HepG2 (cell line): Measurements from ENCODE around the gene ARRDC1. TPM values are rescaled to one million over a fixed set of nuclear protein-coding genes. Genes with fewer than 3 reads are reported as not detected.

Source experiments
- CTCF ChIP-seq: sonication (generic); formaldehyde crosslinking; IDR thresholded peaks from 2 replicates; pipeline ENCODE4 v1.5.0; 2020; ENCODE audit warnings: mild to moderate bottlenecking, missing genetic modification reagents, moderate library complexity
- GRHL1 ChIP-seq: sonication (generic); formaldehyde crosslinking; conservative IDR thresholded peaks from 2 replicates; pipeline ENCODE4 v1.8.0; 2022; ENCODE audit warnings: missing genetic modification reagents
- MED13 ChIP-seq: sonication (generic); formaldehyde crosslinking; IDR thresholded peaks from 2 replicates; pipeline ENCODE4 v1.5.0; 2020; ENCODE audit warnings: missing genetic modification reagents
- MZF1 ChIP-seq: sonication (generic); formaldehyde crosslinking; IDR thresholded peaks from 2 replicates; pipeline ENCODE4 v1.8.1; 2023; ENCODE audit warnings: mild to moderate bottlenecking, missing genetic modification reagents, borderline replicate concordance
- NFE2L1 ChIP-seq: sonication (generic); formaldehyde crosslinking; IDR thresholded peaks from 2 replicates; pipeline ENCODE4 v1.4.0; 2020; ENCODE audit warnings: missing genetic modification reagents, mild to moderate bottlenecking, borderline replicate concordance
- PRDM10 ChIP-seq: sonication (generic); formaldehyde crosslinking; IDR thresholded peaks from 2 replicates; pipeline ENCODE4 v1.4.0; 2020; ENCODE audit warnings: low read depth, missing genetic modification reagents
- SIN3A ChIP-seq: IDR thresholded peaks from 2 replicates; pipeline ENCODE4 v1.6.1; 2011; ENCODE audit warnings: low read depth, mild to moderate bottlenecking, control low read depth, low read length, borderline replicate concordance
- ZNF24 ChIP-seq: fragments of 450-650 bp; IDR thresholded peaks from 2 replicates; pipeline ENCODE4 v1.6.1; 2017; ENCODE audit warnings: antibody characterized with exemption, mild to moderate bottlenecking
- ZNF333 ChIP-seq: sonication (generic); formaldehyde crosslinking; IDR thresholded peaks from 2 replicates; pipeline ENCODE4 v1.4.0; 2020; ENCODE audit warnings: mild to moderate bottlenecking, missing genetic modification reagents, borderline replicate concordance
- ZNF484 ChIP-seq: sonication (generic); formaldehyde crosslinking; IDR thresholded peaks from 2 replicates; pipeline ENCODE4 v1.5.1; 2020; ENCODE audit warnings: mild to moderate bottlenecking, low read depth, missing genetic modification reagents, borderline replicate concordance
- ZNF549 ChIP-seq: sonication (generic); formaldehyde crosslinking; IDR thresholded peaks from 2 replicates; pipeline ENCODE4 v1.5.0; 2020; ENCODE audit warnings: missing genetic modification reagents
- ZNF766 ChIP-seq: sonication (generic); formaldehyde crosslinking; IDR thresholded peaks from 2 replicates; pipeline ENCODE4 v1.5.0; 2020; ENCODE audit warnings: missing genetic modification reagents, borderline replicate concordance
- polyA plus RNA-seq, 8 experiments: library from polyadenylated mRNA; depleted of rRNA in 3 of 8; stranded (reverse) in 7 of 8; unstranded in 1 of 8; fragments of >200 nt; fragmentation: Illumina TruSeq in 4 of 8; extraction: Trizol in 4 of 8; gene quantifications; 2 replicates each; pipeline versions ENCODE4 v1.2.1 to v1.2.3, GENCODE V29; 2011 to 2016; ENCODE audit warnings: low read depth in 4 of 8, missing spikeins in 1 of 8, mixed read lengths in 1 of 8; ENCODE audit not compliant: insufficient read depth in 1 of 8
- total RNA-seq, 5 experiments: library from RNA; depleted of rRNA; stranded (reverse); fragments of >200 nt; fragmentation: Illumina TruSeq; extraction: Trizol; gene quantifications; 2 replicates each; pipeline ENCODE4 v1.2.3, GENCODE V29; 2016; ENCODE audit warnings: low read depth in 1 of 5
- TF ChIP-seq, protein P1 (sequence below): IDR thresholded peaks from 2 replicates; pipeline ENCODE4 v1.6.1; 2012; ENCODE audit warnings: inconsistent platforms
- TF ChIP-seq, protein P2 (sequence below): sonication (generic); formaldehyde crosslinking; IDR thresholded peaks from 2 replicates; pipeline ENCODE4 v1.4.0; 2020; ENCODE audit warnings: mild to moderate bottlenecking, missing genetic modification reagents

The ARRDC1 gene
- total and polyA plus RNA-seq, 2 of the 13 experiments (the other 11 are each of a cell fraction or from before 2014, with no cell fraction given): 21.7 to 44.4 TPM

DNA sequence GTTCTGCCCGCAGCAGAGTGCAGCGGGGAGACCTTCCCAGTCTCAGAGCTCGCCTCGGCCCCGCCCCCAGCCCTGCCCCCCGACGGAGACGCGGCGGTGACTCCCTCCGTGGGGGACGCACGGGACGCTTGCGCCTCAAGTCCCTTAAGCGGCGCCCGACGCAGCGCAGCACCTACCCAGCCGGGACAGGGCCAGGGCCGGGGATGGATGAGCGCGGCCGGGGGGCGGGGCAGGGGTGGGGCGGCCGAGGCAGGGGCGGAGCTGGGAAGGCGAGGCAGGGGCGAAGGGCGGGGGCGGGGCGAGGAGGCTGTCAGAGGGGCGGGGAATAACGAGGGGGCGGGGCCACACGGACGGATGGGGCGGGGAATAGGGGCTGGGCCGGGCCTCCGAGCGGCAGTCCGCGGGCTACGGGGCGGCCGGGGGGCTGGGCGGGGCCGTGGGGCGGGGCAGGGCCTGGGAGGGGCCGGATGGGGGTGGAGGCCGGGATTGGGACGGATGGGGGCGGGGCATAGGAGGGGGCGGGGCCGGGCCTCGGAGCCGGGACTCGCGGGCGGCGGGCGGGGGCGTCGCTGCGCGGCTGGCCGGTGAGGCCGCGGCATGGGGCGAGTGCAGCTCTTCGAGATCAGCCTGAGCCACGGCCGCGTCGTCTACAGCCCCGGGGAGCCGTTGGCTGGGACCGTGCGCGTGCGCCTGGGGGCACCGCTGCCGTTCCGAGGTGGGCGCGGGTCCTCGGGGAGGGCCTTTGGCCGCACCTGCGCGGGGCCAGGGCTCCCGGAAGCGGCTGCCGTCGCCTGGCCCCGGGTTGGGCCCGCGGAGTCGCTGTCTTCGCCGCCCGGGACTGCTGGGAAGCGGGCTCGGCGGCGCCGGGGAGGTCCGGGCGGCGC, at the start of gene ARRDC1 (continued):
- no peak for TF ChIP-seq GRHL1 (CRISPR knock-in tag)
- TF ChIP-seq ZNF766 (CRISPR knock-in tag): peak; percentile 63; the same call in 1 of the 2 replicates
- TF ChIP-seq MED13 (CRISPR knock-in tag): no peak
- no peak for TF ChIP-seq ZNF549
- peak; percentile 13 for TF ChIP-seq CTCF (CRISPR knock-in tag)
- no peak for TF ChIP-seq PRDM10
- no peak for TF ChIP-seq NFE2L1
- TF ChIP-seq ZNF24: no peak
- TF ChIP-seq MZF1: no peak
- no peak for TF ChIP-seq ZNF484 (CRISPR knock-in tag)
- peak; percentile 34; the same call in 1 of the 2 replicates for TF ChIP-seq ZNF333 (CRISPR knock-in tag)
- TF ChIP-seq, protein P1, sequence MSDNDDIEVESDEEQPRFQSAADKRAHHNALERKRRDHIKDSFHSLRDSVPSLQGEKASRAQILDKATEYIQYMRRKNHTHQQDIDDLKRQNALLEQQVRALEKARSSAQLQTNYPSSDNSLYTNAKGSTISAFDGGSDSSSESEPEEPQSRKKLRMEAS: peak; percentile 70
- TF ChIP-seq, protein P2, sequence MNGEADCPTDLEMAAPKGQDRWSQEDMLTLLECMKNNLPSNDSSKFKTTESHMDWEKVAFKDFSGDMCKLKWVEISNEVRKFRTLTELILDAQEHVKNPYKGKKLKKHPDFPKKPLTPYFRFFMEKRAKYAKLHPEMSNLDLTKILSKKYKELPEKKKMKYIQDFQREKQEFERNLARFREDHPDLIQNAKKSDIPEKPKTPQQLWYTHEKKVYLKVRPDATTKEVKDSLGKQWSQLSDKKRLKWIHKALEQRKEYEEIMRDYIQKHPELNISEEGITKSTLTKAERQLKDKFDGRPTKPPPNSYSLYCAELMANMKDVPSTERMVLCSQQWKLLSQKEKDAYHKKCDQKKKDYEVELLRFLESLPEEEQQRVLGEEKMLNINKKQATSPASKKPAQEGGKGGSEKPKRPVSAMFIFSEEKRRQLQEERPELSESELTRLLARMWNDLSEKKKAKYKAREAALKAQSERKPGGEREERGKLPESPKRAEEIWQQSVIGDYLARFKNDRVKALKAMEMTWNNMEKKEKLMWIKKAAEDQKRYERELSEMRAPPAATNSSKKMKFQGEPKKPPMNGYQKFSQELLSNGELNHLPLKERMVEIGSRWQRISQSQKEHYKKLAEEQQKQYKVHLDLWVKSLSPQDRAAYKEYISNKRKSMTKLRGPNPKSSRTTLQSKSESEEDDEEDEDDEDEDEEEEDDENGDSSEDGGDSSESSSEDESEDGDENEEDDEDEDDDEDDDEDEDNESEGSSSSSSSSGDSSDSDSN: no peak
- TF ChIP-seq SIN3A: peak; percentile 15; the same call in 1 of the 2 replicates
